ENCODE data around the gene CCM2.

Gene CCM2

DNA sequence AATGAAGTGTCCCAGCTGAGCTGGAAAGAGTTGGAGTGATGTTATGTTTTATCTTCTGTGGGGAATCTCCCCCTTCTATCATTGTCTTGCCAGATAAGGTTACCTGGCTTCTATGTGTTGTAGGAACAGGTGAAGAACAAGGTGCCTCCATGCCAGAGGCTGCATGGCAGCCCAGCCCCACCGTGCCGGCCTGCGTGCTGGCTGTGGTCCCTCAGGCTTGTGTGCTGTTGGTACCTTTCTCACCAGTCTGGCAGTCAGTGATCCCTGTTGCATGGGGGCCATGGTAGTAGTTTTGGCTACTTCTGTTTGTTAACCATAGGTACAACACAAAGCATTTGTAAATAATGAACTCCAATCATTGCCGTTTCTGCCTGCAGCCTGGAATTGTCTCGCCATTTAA lies 37.9 kb downstream of the CCM2 start:
- DNase-seq, result no peak

DNA sequence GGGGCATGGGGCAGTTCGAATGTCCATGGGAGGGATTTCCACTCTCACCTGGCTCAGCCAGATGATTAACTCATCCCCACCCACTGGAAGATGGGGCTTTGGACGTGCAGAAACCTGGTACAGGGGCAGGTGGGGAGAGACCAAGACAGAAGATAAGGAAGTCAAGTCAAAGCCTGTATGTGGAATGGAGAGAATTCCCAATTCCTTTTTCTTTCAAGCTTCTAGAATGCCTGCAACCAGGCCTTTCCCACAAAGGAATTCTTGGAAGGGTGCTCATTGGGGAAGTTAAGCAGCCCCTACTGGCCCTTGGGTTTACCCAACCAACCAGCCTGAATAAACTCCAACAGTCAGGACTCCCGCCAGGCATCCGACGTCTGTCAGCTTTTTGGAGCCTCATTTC lies 39.1 kb downstream of the CCM2 start:
- DNase-seq, result no peak

DNA sequence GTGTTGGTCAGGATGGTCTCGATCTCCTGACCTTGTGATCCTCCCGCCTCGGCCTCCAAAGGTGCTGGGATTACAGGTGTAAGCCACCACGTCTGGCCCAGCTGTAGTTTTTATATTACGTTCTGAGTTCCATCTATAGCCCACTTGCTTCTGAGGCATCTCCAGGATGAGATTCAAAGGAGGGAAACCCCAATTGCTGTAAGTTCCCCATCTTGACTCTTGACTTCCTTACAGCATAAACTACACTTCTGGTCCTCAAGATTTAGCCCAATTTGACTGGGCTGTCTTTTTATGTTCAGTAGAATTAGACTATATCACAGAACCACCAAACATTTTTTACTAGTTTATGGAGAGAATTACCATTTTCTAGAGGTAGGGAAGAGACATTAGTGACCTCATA lies 44.3 kb downstream of the CCM2 start:
- DNase-seq, result no peak

DNA sequence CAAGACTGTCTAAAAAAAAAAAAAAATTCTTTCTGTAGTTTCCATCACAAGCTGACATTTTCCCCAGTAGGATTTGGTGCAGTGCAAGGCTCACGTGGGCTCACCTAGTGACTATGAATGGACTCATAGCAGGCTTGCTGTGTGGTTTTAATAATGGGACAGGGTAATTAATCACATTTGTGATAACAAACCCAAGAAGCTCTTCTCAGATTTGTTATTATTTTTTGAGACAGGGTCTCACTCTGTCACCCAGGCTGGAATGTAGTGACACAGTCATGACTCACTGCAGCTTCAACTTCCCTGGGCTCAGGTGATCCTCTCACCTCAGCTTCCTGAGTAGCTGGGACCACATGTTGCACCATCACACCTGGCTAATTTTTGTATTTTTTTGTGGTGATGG lies 48.7 kb downstream of the CCM2 start:
- DNase-seq, result no peak

DNA sequence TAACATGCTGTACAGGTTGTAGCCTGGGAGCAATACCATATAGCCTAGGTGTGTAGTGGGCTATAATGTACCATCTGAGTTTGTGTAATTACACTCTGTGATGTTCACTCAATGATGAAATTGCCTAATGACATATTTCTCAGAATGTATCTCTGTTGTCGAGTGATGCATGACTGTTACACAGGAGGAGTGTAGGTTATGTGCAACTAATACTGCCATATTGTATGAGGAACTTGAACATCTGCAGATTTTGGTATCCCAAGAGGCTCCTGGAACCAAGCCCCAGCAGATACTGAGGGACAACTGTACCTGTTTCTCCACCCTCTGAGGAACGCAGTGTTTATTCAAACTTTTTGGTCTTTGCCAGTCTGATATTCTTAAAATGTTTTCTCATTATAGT lies 50.2 kb downstream of the CCM2 start:
- DNase-seq, result no peak

DNA sequence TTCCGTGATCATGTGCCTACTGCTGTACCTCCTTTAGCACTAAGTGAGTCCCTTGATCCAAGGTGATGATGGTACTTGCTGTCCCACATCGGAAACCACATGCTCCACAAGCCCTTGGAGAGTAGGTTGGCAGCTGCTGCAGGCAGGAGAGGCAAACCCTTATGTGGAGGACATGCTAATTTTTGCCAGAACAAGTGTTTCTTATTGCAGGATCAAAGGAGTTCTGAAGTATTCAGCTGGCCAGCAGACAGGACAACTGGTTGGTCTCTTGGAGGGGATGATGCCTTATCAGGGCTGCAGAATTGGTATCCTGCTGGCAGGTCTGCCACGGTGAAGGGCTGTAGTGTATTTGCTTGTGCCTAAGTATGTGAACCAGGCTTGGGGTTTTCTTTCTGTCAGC lies 52.0 kb downstream of the CCM2 start:
- DNase-seq, result no peak

DNA sequence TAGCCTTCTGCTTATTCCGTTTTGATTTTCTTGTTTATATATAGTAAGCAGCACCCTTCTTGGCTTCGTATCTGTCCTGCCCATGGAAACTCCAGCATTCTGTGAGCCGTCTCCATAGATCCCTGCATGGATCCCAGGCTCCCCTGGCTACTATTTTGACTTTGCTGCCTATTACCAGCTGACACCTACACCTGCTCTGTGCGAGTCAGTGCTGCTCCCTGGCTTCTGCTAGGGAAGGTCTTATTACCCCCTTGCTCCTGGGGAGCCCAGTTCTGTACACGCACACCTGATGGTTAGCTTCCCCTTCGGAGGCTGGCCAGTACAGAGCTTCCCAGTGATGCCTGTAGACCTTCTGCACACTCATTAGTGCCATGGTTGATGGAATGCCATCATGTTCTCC lies 53.4 kb downstream of the CCM2 start:
- no peak for DNase-seq

DNA sequence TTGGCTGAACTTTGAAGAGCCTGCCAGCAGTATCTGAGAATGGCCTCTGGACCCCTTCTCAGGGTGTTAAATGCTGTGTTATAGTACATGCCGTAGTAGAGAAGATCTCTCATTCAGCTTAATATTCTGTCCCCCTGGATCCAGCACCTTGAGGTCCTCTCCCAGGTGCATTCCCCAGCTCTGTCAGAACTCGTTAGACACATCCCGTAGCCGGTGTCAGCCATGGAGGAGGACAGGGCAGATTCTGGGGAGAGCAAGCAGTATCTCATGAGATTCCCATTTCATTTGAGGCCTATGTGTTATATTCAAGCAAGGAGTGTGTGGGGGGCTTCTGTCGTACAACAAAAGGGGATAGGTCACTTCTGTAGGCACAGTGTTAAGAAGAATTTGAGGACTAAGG lies 53.9 kb downstream of the CCM2 start:
- no peak for DNase-seq

DNA sequence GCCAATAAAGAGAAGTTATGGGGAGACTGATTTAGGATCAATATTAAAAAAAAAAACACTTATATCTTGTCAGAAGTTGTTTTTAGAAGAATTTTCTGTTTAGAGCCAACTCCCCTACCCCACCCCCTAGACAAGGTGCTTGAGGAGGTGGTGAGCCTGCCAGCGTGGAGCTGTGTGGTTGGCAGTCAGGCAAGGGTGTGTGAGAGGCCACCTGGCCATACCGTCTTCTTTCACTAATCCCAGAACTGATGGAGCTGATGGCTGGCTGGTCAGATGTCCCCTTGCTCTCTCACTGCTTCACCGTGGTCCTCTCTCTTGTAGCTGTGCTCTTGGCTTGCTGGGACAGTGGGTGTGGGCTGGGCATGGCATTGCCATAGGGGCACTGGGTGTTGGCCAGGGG lies 54.4 kb downstream of the CCM2 start:
- no peak for DNase-seq

DNA sequence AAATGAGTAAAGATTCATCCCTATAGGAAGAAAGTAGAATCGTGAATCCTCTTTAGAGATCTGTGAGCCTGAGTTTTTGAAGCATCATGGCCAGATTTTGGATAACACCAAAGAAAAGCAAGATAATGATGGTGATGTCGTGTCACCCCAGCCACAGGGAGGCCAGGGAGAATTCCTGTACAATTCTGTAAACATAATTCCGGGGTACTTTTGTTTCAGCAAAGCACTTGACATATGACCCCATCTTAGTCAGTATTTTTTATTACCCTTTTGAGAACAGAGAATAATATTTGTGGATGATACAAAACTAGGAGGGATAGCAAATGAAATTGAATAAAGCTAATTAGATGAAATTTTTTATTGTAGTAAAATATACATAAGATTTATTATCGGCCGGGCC lies 55.0 kb downstream of the CCM2 start:
- no peak for DNase-seq

DNA sequence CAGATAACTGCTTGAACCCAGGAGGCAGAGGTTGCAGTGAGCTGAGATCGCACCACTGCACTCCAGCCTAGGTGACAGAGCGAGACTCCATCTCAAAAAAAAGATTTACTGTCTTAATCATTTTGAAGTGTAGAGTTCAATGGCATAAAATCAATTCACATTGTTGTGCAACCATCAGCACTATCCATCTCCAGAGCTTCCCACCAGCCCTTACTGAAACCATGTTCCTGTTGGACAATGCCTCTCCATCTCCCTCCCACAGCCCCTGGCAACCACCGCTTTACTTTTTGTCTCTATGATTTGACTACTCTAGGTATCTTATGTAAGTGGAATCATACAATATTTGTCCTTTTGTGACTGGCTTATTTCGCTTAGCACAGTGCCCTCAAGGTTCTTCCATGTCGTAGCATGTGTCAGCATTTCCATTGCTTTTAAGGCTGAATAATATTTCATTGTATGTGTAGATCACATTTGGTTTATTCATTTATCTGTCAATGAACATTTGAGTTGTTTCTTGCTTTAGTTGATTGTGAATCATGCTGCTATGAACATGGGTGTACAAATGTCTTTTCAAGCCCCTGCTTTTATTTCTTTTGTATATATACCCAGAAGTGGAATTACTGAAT lies 55.7 kb downstream of the CCM2 start:
- DNase-seq, result no peak

DNA sequence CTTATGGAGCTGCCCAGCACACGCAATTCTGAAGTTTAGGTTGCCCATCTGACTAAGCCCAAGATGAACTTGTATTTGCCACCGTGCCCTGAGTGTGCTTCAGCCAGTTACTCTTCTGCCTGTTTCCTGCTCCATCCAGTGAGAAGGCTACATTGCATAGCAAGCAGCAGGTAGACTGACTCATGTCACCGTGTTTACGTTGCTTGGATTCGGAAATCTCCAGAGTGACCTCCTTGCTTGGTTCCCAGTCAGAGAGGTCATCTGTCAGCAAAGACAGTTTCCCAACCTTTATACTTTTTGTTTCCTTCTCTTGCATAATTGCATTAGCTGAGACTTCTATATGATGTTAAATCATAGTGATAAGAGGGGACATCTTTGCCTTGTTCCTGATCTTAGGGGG lies 57.9 kb downstream of the CCM2 start:
- DNase-seq, result no peak

DNA sequence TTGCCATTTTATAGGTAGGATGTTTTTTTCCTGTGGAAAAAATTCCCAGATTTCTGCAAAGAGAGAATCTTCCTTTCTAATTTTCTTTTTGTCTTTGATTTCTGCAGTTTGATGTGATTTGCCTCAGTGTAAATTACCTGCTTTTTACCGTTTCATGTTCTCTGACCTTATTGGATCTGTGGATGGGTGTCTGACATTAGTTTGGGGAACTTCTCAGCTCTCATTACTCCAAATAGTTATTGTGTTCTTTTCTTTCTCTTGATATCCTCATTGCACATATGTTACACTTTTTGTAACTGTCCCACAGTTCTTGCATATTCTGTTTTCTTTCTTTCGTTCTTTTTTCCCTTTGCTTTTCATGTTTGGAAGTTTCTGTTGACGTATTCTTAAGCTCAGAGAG lies 60.3 kb downstream of the CCM2 start:
- DNase-seq, result no peak

DNA sequence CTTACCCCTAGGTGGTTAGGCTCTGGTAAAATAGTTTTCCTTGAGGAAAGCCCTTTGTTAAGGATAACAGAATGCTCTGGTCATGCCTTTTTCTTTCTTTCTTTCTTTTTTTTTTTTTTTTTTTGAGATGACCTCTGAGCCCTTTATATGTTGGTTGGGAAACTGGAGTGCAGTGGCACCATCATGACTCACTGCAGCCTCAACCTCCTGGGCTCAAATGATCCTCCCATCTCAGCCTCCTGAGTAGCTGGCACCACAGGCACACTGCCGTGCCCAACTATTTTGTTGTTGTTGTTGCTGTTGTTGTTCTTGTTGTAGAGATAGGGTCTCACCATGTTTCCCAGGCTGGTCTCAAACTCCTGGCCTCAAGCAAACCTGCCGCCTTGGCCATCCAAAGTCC lies 61.4 kb downstream of the CCM2 start:
- DNase-seq, result no peak

DNA sequence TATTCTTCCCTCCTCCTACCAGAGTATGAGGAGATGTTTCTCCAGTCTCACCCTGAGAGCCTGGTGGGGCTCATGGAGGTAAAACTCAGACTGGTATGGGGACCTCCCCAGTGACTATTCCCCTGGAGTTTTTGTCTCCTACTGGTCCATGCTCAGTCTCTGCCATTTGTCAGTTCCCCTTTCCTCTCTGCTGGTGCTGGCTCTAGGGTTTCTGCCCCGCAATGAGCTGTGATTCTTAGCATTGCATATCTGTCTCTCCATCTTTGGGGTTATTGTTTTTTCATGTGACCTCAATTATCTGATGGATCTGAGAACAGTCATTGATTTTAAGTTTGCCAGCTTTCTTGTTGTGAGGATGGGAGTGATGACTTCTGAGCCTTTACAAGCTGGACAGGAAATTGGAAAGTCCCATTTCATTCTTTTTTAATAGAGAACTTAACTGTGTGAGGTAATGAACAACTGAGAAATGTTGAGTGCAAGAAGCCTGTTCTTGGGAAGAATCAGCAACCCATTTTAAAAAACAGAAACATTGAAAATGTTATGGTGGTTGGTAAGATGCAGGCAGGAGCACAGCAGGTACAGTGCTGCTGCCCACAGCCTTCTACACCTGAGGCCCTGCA lies 61.9 kb downstream of the CCM2 start:
- DNase-seq, result no peak

DNA sequence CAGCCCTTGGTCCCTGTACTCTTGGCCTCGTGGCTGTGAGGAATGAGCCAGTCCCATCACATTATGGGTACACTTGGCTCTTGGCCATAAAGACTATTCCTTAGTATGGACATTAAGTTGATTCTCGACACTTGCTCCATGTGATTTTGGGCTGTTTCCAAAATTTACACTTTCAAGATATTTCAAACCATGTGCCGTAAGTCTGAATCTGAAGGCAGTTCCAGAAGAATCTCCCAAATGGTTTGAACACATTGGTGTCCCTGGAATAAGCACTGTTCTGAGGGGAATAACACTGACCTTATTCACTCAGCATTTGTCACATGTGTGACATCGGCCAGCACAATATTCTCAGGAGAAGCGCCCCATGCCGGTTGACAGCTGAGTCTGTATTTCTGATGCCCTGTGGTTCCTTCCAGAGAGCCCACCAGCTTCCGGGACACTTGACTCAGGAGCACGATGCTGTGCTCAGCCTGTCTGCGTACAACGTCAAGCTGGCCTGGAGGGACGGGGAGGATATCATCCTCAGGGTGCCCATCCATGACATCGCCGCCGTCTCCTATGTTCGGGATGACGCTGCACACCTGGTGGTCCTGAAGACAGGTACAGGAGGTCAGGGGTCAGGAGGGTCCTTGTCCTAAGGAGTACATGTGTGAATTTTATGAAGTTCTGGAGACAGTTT lies 64.2 kb downstream of the CCM2 start:
- no peak for DNase-seq

DNA sequence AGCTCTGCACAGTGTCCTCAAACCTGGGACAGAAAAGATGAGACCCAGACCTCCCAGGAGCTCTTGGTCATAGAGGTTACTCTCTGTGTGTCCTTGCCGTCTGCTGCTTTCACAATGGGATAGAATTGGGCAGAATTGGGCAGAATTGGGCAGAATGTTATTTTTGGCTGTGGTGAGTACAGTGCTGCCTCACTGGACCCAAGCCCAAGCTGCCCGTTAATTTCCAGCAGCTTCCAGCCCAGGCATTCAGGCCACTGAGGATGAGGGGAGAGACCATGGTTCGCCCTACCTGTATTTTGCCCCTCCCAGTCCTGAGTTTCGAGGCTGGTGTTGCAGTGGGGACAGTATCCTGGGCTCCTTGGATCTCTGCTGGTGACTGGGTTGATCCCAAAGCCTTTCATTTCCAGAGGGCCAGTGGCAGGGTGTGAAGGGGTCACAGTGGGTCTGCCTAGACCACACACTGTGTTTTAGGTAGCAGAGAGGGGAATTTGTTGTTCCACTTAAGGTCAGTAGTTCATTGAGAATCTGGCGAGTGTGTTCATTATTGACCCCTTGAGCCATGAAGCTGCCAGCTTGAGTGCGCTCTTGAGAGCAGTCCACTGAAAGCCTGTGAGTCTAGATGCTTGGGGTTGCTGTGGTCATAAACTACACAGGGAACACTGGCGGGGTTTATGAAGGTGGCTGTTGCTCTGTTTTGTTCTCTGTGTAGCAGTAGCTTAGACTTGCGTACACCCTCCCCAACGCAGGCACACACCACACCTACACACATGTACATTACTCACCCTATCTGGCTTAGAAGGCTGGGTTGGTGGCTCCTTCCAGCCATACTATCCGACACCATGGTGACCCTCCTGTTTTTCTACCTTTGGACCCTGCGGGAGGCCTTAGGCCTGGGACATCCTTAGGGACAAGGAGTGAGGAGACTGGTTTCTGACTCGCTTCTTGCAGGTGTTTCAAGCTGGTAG lies 65.3 kb downstream of the CCM2 start:
- no peak for DNase-seq

DNA sequence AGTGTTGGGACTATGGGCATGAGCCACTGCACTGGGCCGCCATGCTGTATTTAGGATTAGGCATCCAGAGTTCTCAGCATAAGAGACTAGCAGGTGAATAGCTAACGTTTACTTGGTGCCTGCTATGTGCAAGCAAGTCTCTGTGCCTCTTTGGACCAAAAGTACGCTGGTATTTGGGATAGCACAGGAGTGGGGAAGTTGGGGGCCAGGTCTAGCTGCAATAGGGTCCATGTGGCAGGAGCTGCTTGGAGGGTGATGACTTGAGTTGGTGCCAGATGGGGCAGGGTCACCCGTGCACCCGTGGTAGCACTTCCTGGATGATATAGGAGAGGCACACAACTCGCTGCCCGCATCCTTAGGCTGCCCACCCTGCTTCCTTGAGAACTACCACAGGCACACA lies 66.4 kb downstream of the CCM2 start:
- DNase-seq, result no peak

DNA sequence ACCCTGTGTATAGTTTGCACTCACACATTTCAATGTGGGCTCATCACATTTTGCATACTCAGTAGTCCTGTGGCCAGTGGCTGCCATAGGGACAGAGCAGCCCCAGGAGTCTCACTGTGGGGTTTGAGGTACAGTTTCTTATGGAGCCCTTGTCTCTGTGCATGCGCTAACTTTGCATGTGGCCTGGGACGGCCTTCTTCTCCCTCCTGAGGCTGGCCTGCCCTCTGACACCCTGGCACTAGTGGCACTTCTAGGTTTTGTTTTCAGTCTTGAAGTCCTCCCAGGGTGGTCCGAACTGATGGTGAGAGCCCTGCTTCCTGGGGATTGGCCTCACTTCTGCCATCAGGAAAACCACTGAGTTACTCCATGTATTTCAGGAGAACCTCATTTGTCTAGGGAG lies 67.6 kb downstream of the CCM2 start:
- no peak for DNase-seq

DNA sequence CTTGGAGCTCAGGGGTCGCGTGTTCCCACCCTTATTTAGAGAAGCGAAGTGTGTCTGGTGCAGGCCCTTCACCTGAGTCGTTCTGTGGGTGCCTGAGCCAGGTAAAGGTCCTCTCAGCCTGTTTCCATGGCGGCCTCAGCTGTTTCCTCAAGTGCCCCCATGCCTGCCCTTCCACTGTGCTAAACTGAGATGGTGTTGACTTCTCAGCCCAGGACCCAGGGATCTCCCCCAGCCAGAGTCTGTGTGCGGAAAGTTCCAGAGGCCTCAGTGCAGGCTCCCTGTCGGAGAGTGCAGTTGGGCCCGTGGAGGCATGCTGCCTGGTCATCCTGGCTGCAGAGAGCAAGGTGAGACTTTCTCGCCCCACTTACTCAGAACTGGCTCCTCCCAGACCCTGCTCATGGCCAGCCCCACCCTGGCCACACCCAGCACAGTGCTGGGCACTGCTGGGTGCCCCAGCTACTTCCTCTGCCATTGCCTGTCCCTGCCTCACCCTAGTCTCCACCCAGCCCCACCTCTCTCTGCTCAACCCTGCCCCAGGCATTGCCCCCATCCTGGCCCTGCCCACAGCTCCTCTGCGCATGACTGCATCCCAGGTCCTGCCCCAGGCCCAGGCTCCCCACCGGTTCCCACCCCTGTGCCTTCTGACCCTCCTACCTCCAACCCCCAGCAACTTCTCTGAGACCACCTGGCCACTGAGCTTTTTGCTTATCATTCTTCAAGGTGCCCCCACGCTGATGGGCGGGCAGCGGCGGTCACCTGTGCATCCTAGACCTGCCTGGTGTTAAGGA lies 68.4 kb downstream of the CCM2 start:
- DNase-seq, result no peak

DNA sequence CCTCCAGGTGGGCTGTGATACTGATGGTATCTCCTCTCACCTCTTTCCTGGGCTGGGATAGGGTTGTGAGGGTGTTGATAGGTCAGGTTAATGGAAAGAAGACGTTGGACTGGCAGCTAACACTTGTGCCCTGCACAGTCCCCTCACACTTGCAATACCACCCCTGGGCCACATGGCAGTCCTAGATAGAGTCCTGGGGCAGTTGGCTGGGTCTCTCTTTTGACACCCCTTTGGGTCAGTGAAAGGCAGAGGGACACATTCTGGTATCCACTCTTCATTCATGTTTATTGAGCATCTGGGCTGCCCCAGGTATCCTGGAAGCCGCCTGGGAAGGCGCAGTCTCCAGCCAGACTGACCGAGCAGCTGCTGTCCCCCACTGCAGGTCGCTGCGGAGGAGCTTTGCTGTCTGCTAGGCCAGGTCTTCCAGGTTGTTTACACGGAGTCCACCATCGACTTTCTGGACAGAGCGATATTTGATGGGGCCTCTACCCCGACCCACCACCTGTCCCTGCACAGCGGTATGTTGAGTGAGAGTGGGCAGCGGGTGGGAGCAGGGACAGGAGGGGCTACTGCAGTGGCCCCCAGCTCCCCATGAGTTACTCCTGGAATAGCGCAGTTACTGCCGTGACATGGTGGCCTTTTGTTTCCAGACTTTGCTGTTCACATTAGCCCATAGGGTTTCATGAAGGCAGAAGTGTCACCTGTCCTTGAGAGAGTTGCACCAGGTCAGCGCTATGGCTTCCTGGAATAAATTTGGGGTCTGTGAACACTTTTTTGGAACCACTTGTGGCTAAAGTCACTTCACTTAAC lies 69.6 kb downstream of the CCM2 start:
- no peak for DNase-seq

DNA sequence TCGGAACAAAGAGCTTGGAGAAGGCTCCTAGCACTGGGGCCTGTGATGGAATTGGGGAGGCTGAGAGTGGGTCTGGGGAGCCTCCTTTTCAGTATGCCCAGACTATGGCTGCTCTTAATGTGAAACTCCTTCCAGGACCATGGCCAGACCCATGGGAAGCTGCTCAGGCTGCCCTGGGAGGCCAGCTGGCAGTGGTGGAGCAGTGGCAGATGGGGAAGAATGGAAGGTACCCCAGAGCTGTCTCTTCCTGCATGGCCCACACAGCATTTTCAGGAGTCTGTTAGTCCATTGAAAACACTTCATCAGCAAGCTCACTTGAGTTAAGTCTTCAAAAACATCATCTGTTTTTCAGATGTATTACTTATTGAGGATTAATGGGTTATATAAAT lies 70.2 kb downstream of the CCM2 start:
- DNase-seq, result no peak

Measured in GOT3 (cell line).